K562 treated with DMSO at 1 percent for 12 hours (cell line): ENCODE results near the gene AK5. TPM values are rescaled to one million over a fixed set of nuclear protein-coding genes. Genes with fewer than 3 reads are reported as not detected.

Source experiments
- total RNA-seq: library from RNA; unstranded; fragments of 300-600 nt; gene quantifications from 2 replicates; pipeline ENCODE4 v1.2.3, GENCODE V29; 2022; ENCODE audit not compliant: insufficient read depth

The AK5 gene
- total RNA-seq, result not detected in 2 replicates

GRCh38 chr1:77281491-77282186 lies at the start of gene AK5:
Gene AK5, plus strand, starts transcription at chr1:77282019. Its CDS starts 295 bp downstream, at chr1:77282314.

Other genes with a start within 250 kb of the AK5 start
- 6.5 and 17.2 TPM in 2 replicates for gene PIGK, start 62.6 kb upstream of the AK5 start, total RNA-seq